ENCODE results near the gene LRRIQ1.

LRRIQ1 gene

GRCh38 chr12:85095501-85095900 is 59.4 kb downstream of the LRRIQ1 start:
- Histone ChIP-seq H3K36me3 (ENCODE audit: control insufficient read depth, insufficient read depth, low read length) (no peaks in the 10 kb centered on the region), H3K9me3 (ENCODE audit: control insufficient read depth, low read length) (no peaks in the 10 kb centered on the region), H3K4me1 (ENCODE audit: control insufficient read depth, insufficient read depth, low read length, poor library complexity, severe bottlenecking) (no peaks in the 10 kb centered on the region), H3K27me3 (replicated peaks; ENCODE audit: control insufficient read depth, insufficient read depth, low read length, poor library complexity, severe bottlenecking) (no peaks in the 10 kb centered on the region), H3K27ac (ENCODE audit: insufficient read depth, low read length, poor library complexity, severe bottlenecking) (no peak overlapping the region), H3K4me3 (ENCODE audit: insufficient read depth, low read depth, low read length, poor library complexity, severe bottlenecking) (no peak overlapping the region)
- no peak for DNase-seq

DNA sequence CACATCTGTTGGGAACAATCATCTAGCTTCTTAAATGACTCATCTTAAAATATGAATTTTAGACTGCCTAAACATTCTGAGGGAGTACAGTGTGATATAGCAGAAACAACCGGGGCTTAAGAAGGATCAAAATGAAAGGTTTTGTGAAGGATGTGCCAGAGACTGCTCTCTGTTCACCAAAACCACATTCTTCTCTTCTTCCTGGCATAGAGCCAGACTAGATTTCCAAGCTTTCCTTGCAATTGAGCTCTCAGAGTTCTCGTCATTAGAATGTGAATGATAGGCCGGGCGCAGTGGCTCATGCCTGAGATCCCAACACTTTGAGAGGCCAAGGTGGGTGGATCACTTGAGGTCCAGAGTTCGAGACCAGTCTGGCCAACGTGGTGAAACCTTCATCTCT is 94.5 kb downstream of the LRRIQ1 start:
- H3K27me3 ChIP-seq (replicated peaks; ENCODE audit: control insufficient read depth, insufficient read depth, low read length, poor library complexity, severe bottlenecking), result no peaks in the 10 kb centered on the region
- H3K27ac ChIP-seq (ENCODE audit: insufficient read depth, low read length, poor library complexity, severe bottlenecking), result no peak overlapping the region
- no peaks in the 10 kb centered on the region for H3K9me3 ChIP-seq (ENCODE audit: control insufficient read depth, low read length)
- H3K4me3 ChIP-seq (ENCODE audit: insufficient read depth, low read depth, low read length, poor library complexity, severe bottlenecking), result no peak overlapping the region
- H3K36me3 ChIP-seq (ENCODE audit: control insufficient read depth, insufficient read depth, low read length), result no peaks in the 10 kb centered on the region
- no peaks in the 10 kb centered on the region for H3K4me1 ChIP-seq (ENCODE audit: control insufficient read depth, insufficient read depth, low read length, poor library complexity, severe bottlenecking)
- DNase-seq, result no peak

GRCh38 chr12:85138833-85139232 is 102.7 kb downstream of the LRRIQ1 start:
- no peaks in the 10 kb centered on the region for H3K27me3 ChIP-seq (replicated peaks; ENCODE audit: control insufficient read depth, insufficient read depth, low read length, poor library complexity, severe bottlenecking)
- DNase-seq, result no peak

GRCh38 chr12:85147331-85147730 is 111.2 kb downstream of the LRRIQ1 start:
- H3K9me3 ChIP-seq (ENCODE audit: control insufficient read depth, low read length), result no peaks in the 10 kb centered on the region
- no peaks in the 10 kb centered on the region for H3K4me1 ChIP-seq (ENCODE audit: control insufficient read depth, insufficient read depth, low read length, poor library complexity, severe bottlenecking)
- H3K27me3 ChIP-seq (replicated peaks; ENCODE audit: control insufficient read depth, insufficient read depth, low read length, poor library complexity, severe bottlenecking), result no peaks in the 10 kb centered on the region

More at GRCh38 chr12:85138833-85139232, 102.7 kb downstream of the LRRIQ1 start:
- Histone ChIP-seq H3K9me3 (ENCODE audit: control insufficient read depth, low read length) (no peaks in the 10 kb centered on the region), H3K4me3 (ENCODE audit: insufficient read depth, low read depth, low read length, poor library complexity, severe bottlenecking) (no peak overlapping the region), H3K4me1 (ENCODE audit: control insufficient read depth, insufficient read depth, low read length, poor library complexity, severe bottlenecking) (no peaks in the 10 kb centered on the region), H3K27ac (ENCODE audit: insufficient read depth, low read length, poor library complexity, severe bottlenecking) (no peak overlapping the region), H3K36me3 (ENCODE audit: control insufficient read depth, insufficient read depth, low read length) (no peaks in the 10 kb centered on the region)

GRCh38 chr12:85152311-85152729 is 116.2 kb downstream of the LRRIQ1 start:
- Histone ChIP-seq H3K4me3 (ENCODE audit: insufficient read depth, low read depth, low read length, poor library complexity, severe bottlenecking) (no peak overlapping the region), H3K27ac (ENCODE audit: insufficient read depth, low read length, poor library complexity, severe bottlenecking) (no peak overlapping the region), H3K27me3 (replicated peaks; ENCODE audit: control insufficient read depth, insufficient read depth, low read length, poor library complexity, severe bottlenecking) (no peaks in the 10 kb centered on the region), H3K9me3 (ENCODE audit: control insufficient read depth, low read length) (no peaks in the 10 kb centered on the region), H3K36me3 (ENCODE audit: control insufficient read depth, insufficient read depth, low read length) (no peaks in the 10 kb centered on the region), H3K4me1 (ENCODE audit: control insufficient read depth, insufficient read depth, low read length, poor library complexity, severe bottlenecking) (no peaks in the 10 kb centered on the region)
- no peak for DNase-seq

More at GRCh38 chr12:85147331-85147730, 111.2 kb downstream of the LRRIQ1 start:
- DNase-seq, result no peak
- Histone ChIP-seq H3K27ac (ENCODE audit: insufficient read depth, low read length, poor library complexity, severe bottlenecking) (no peak overlapping the region), H3K4me3 (ENCODE audit: insufficient read depth, low read depth, low read length, poor library complexity, severe bottlenecking) (no peak overlapping the region), H3K36me3 (ENCODE audit: control insufficient read depth, insufficient read depth, low read length) (no peaks in the 10 kb centered on the region)

DNA sequence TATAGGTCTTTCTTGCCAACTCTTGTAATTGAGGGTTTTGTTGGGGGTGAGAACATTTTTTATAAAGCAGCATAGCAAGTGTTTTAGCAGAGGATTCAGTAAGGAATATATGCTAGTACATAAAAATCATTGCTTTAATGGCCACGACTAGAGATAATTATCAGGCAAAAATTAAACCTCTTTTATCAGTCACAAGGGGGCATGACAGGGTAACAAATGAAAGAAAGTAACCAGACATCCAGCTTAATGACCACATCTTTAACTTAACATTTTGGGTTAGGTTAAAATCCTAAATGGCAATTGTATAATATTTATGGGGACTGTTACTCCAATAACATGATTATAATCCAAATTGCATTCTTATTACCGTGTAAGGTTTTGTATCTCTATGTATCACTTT is 119.6 kb downstream of the LRRIQ1 start:
- H3K4me3 ChIP-seq (ENCODE audit: insufficient read depth, low read depth, low read length, poor library complexity, severe bottlenecking), result no peak overlapping the region
- H3K9me3 ChIP-seq (ENCODE audit: control insufficient read depth, low read length), result no peaks in the 10 kb centered on the region
- no peaks in the 10 kb centered on the region for H3K36me3 ChIP-seq (ENCODE audit: control insufficient read depth, insufficient read depth, low read length)
- no peaks in the 10 kb centered on the region for H3K27me3 ChIP-seq (replicated peaks; ENCODE audit: control insufficient read depth, insufficient read depth, low read length, poor library complexity, severe bottlenecking)
- no peak overlapping the region for H3K27ac ChIP-seq (ENCODE audit: insufficient read depth, low read length, poor library complexity, severe bottlenecking)
- DNase-seq, result no peak
- no peaks in the 10 kb centered on the region for H3K4me1 ChIP-seq (ENCODE audit: control insufficient read depth, insufficient read depth, low read length, poor library complexity, severe bottlenecking)

DNA sequence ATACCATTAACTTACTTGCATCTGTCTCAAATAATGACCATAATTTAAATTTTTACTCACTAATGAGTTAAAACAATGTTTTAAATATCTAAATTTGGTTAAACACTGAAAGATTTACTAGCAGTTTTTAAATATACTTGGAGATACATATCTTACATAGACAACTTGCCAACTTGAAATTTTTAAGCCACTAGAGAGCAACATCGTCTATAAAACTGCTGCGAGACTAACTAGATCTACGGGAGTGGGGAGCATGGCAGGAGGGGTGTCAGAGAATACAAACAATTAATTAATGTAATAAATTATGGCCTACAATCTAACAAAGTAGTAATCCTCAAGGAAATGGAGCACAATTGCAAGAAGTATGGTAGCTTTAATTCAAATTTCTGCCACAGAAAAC is 120.4 kb downstream of the LRRIQ1 start:
- no peak for DNase-seq

GRCh38 chr12:85157035-85157603 is 121.0 kb downstream of the LRRIQ1 start:
- no peak for DNase-seq
- Histone ChIP-seq H3K4me3 (ENCODE audit: insufficient read depth, low read depth, low read length, poor library complexity, severe bottlenecking) (no peak overlapping the region), H3K4me1 (ENCODE audit: control insufficient read depth, insufficient read depth, low read length, poor library complexity, severe bottlenecking) (no peaks in the 10 kb centered on the region), H3K36me3 (ENCODE audit: control insufficient read depth, insufficient read depth, low read length) (no peaks in the 10 kb centered on the region), H3K27me3 (replicated peaks; ENCODE audit: control insufficient read depth, insufficient read depth, low read length, poor library complexity, severe bottlenecking) (no peaks in the 10 kb centered on the region), H3K27ac (ENCODE audit: insufficient read depth, low read length, poor library complexity, severe bottlenecking) (no peak overlapping the region), H3K9me3 (ENCODE audit: control insufficient read depth, low read length) (no peaks in the 10 kb centered on the region)

More for the DNA sequence above, 120.4 kb downstream of the LRRIQ1 start:
- Histone ChIP-seq H3K9me3 (ENCODE audit: control insufficient read depth, low read length) (no peaks in the 10 kb centered on the region), H3K4me1 (ENCODE audit: control insufficient read depth, insufficient read depth, low read length, poor library complexity, severe bottlenecking) (no peaks in the 10 kb centered on the region), H3K27me3 (replicated peaks; ENCODE audit: control insufficient read depth, insufficient read depth, low read length, poor library complexity, severe bottlenecking) (no peaks in the 10 kb centered on the region), H3K4me3 (ENCODE audit: insufficient read depth, low read depth, low read length, poor library complexity, severe bottlenecking) (no peak overlapping the region), H3K36me3 (ENCODE audit: control insufficient read depth, insufficient read depth, low read length) (no peaks in the 10 kb centered on the region), H3K27ac (ENCODE audit: insufficient read depth, low read length, poor library complexity, severe bottlenecking) (no peak overlapping the region)

DNA sequence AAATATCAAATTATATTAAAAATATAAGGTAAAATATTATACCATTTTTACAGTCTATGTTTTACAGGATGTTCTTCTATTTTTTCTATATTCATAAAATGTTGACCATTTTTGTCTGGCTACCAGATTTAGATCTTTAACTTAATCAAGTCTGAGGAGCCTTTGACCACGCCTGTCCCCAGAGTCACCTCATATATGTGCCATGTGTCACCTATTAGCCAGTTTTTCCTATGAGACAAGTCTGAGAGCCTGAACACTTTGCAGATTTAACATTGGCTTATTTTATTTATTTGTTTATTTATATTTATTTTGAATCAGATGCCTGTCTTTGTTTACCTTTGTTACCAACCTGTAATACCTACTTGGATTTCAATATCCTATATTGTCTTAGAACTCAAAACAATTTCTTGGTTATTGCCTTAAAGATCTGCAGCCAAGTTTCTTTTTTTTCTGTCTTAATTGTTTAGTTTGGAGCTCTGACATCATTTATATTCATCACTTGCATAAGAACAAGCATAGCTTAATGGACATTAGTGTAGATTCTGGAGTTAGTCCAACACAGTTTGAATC is 127.7 kb downstream of the LRRIQ1 start:
- Histone ChIP-seq H3K27ac (ENCODE audit: insufficient read depth, low read length, poor library complexity, severe bottlenecking) (no peak overlapping the region), H3K36me3 (ENCODE audit: control insufficient read depth, insufficient read depth, low read length) (no peaks in the 10 kb centered on the region), H3K4me3 (ENCODE audit: insufficient read depth, low read depth, low read length, poor library complexity, severe bottlenecking) (no peak overlapping the region), H3K9me3 (ENCODE audit: control insufficient read depth, low read length) (no peaks in the 10 kb centered on the region), H3K27me3 (replicated peaks; ENCODE audit: control insufficient read depth, insufficient read depth, low read length, poor library complexity, severe bottlenecking) (no peaks in the 10 kb centered on the region), H3K4me1 (ENCODE audit: control insufficient read depth, insufficient read depth, low read length, poor library complexity, severe bottlenecking) (no peaks in the 10 kb centered on the region)
- no peak for DNase-seq

DNA sequence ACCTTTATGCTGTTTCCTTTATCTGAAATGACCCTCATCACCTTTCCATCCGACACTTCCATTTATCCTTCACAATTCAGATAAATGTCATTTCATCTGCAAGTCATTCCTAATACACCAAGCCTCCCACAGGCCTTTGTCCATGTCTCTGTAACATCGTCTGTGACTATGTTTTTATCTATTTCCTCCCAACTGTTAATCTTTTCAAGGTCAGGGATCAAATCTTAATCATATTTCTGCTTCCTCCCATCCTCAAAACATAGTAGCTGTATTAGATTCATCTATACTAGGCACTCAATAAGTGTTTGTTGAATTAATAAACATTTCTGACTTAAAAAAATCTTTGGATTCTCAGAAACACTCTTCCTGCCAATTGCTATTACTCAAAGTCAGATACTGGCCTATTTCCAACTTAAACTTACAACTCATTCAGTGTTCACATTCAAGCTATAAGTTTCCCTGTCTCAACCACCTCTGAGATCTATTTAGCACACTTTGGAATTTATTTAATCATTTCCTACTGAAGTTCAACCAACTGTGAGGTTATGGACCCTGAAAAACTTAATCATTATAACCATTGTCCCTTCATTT is 143.6 kb downstream of the LRRIQ1 start:
- H3K4me1 ChIP-seq (ENCODE audit: control insufficient read depth, insufficient read depth, low read length, poor library complexity, severe bottlenecking), result no peaks in the 10 kb centered on the region
- DNase-seq, result no peak
- H3K9me3 ChIP-seq (ENCODE audit: control insufficient read depth, low read length), result no peaks in the 10 kb centered on the region
- no peaks in the 10 kb centered on the region for H3K27me3 ChIP-seq (replicated peaks; ENCODE audit: control insufficient read depth, insufficient read depth, low read length, poor library complexity, severe bottlenecking)
- no peaks in the 10 kb centered on the region for H3K36me3 ChIP-seq (ENCODE audit: control insufficient read depth, insufficient read depth, low read length)
- no peak overlapping the region for H3K4me3 ChIP-seq (ENCODE audit: insufficient read depth, low read depth, low read length, poor library complexity, severe bottlenecking)
- no peak overlapping the region for H3K27ac ChIP-seq (ENCODE audit: insufficient read depth, low read length, poor library complexity, severe bottlenecking)
